Stimulated activated naive CD8-positive, alpha-beta T cell treated with anti-CD3 and anti-CD28 coated beads, Interleukin-15, Interleukin-2, amounts not matched to agents 100 ng/mL and 50 ng/mL, for 24 hours (primary cell): Measurements from ENCODE around the gene TCAF2.
"Not testable (repeated sequence)": the region's sequence is repeated elsewhere in the genome, so short reads cannot be mapped to it uniquely, and the experiment has no call there.

Source experiments
- H3K27ac Mint-ChIP-seq: one replicate; pipeline ENCODE4 v1.8.0; 2021; ENCODE audit warnings: mild to moderate bottlenecking, mixed read lengths
- H3K27me3 Mint-ChIP-seq: one replicate; pipeline ENCODE4 v1.8.0; 2021; ENCODE audit warnings: mixed read lengths
- H3K36me3 Mint-ChIP-seq: one replicate; pipeline ENCODE4 v1.8.0; 2021; ENCODE audit warnings: low read depth, mixed read lengths
- H3K4me1 Mint-ChIP-seq: one replicate; pipeline ENCODE4 v1.8.0; 2021; ENCODE audit warnings: low read depth, mixed read lengths
- H3K4me3 Mint-ChIP-seq: one replicate; pipeline ENCODE4 v1.8.0; 2021; ENCODE audit warnings: mild to moderate bottlenecking, mixed read lengths
- H3K9me3 Mint-ChIP-seq: one replicate; pipeline ENCODE4 v1.8.0; 2021; ENCODE audit warnings: mixed read lengths

The TCAF2 gene

DNA sequence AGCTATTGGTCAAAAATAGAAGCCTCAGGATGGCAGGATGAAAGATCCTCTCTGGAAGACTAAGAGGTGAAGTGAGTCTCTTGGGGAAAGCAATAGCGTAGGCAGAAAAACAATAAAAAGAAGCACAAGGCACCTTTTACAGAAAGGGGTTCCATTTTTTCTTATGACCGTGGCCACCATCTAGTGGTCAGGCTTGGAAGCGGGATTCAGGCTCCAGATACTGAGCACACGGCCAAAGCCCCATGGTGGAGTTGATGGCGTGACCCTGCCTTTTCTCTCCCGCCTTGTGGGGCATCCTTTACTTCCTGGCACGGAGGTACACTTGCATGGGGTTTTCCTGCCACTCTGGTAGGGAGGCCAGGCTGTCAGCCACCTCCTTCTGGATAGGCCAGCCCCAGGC is 18.6 kb downstream of the TCAF2 start:
- not testable (repeated sequence) for H3K4me3 Mint-ChIP-seq, H3K36me3 Mint-ChIP-seq, H3K27ac Mint-ChIP-seq, H3K27me3 Mint-ChIP-seq, H3K4me1 Mint-ChIP-seq, H3K9me3 Mint-ChIP-seq

DNA sequence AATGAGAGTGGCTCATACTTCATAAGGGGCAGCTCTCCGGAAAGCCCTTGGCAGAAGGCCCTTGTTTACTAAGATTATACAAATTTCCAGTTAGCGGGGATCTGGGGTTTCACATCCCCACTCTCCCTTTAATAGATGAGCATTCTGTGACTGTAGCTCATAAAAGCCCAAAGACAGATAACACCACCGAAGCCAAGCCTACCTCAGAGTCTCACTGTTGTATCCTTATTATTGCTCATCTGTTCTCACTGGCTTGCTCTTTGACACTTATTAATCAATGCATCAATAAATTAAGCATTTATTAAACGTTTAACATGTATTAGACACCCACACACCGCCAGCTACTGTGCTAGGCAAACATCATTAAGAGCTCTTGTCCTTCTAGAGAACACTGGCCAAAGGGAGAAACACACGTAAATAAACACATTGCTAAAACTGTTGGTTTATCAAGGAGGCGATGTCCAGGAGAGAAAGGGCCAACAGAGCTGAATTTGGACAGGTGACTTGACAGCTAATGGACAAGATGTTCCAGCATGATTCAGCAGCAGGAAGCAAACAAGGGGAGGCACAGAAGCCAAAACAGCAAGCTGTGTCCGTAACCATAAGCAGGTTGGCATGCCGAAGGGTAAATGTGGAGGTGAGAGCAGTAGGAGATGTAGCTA is 19.9 kb downstream of the TCAF2 start:
- H3K9me3 Mint-ChIP-seq, H3K27me3 Mint-ChIP-seq, H3K36me3 Mint-ChIP-seq, H3K4me1 Mint-ChIP-seq, H3K27ac Mint-ChIP-seq, H3K4me3 Mint-ChIP-seq: not testable (repeated sequence)

GRCh38 chr7:143646598-143646997 is 25.8 kb downstream of the TCAF2 start:
- H3K4me1 Mint-ChIP-seq, H3K27me3 Mint-ChIP-seq, H3K27ac Mint-ChIP-seq, H3K9me3 Mint-ChIP-seq, H3K4me3 Mint-ChIP-seq, H3K36me3 Mint-ChIP-seq: not testable (repeated sequence)

DNA sequence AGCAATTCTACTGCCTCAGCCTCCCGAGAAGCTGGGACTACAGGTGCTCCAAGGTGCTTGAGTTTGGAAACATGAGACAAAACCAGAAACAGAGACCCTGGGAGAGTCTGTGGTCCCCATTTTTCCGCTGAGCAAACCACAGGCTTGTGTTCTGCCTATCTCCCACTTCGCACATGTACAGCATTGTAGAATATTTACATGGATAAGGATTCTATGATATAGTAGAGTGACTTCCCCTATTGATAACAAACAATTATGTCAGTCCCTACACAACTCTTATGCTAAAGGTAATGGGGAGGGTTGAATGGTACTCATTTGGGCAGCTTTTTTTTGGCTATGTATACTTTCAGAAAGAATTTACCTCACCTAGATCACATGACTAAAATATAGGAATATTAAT is 29.1 kb downstream of the TCAF2 start:
- not testable (repeated sequence) for H3K27me3 Mint-ChIP-seq, H3K4me3 Mint-ChIP-seq, H3K27ac Mint-ChIP-seq, H3K9me3 Mint-ChIP-seq, H3K36me3 Mint-ChIP-seq, H3K4me1 Mint-ChIP-seq

DNA sequence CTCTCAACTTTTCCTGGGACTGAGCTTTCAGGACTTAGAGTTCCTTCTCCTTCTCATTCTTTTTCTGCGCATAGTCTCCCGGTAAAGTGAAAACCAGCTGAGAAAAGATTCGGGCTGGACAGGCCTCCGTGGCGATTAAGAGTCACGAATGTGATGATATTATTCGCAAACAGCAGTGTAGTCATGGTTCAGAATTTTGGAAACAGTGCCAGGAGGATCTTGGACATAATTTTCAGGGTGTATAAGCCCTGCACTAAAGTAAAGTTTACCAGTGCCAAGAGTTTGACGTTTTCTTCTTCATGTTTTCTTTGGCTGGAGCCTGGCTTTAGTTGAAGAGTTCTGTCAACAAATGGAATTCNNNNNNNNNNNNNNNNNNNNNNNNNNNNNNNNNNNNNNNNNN is 29.7 kb downstream of the TCAF2 start:
- H3K27me3 Mint-ChIP-seq, H3K27ac Mint-ChIP-seq, H3K9me3 Mint-ChIP-seq: not testable (repeated sequence)

More for the DNA sequence above, 29.7 kb downstream of the TCAF2 start:
- H3K4me3 Mint-ChIP-seq, H3K36me3 Mint-ChIP-seq, H3K4me1 Mint-ChIP-seq: not testable (repeated sequence)
